C4-2B (cell line): ENCODE measurements around the gene ETFA.
"Not testable (repeated sequence)": the region's sequence is repeated elsewhere in the genome, so short reads cannot be mapped to it uniquely, and the experiment has no call there.

ENCODE experiments used
- H3K27ac ChIP-seq: fragments of 450-650 bp; 2 replicates; pipeline ENCODE4 v1.5.1; 2017
- CTCF ChIP-seq: fragments of 450-650 bp; conservative IDR thresholded peaks from 2 replicates; pipeline ENCODE4 v1.5.1; 2017; ENCODE audit warnings: mild to moderate bottlenecking
- ZFX ChIP-seq: fragments of 450-650 bp; IDR thresholded peaks from 2 replicates; pipeline ENCODE4 v1.6.1; 2017

ETFA gene

GRCh38 chr15:76299786-76300185, 11.5 kb downstream of the ETFA start:
- H3K27ac ChIP-seq: no peak overlapping the region
- no peak for TF ChIP-seq ZFX
- TF ChIP-seq CTCF: no peak

DNA sequence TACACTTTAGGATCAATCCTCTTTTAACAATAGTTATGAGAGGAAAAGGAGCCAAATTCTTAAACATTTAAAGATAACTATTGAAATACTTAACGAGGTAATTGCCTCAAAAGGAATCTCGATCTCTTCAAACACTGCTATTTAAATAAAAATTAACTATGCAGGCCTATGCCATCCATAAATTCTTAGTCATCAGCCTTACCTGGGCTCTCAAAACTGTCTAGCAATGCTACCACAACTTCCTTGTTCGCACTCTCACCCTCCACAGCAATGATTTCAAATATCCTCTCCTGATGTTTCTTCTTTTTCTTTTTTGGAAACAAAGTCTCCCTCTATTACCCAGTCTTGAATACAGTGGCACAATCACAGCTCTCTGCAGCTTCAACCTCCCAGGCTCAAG, 12.3 kb downstream of the ETFA start:
- TF ChIP-seq CTCF (no peak), ZFX (no peak)
- no peak overlapping the region for H3K27ac ChIP-seq

DNA sequence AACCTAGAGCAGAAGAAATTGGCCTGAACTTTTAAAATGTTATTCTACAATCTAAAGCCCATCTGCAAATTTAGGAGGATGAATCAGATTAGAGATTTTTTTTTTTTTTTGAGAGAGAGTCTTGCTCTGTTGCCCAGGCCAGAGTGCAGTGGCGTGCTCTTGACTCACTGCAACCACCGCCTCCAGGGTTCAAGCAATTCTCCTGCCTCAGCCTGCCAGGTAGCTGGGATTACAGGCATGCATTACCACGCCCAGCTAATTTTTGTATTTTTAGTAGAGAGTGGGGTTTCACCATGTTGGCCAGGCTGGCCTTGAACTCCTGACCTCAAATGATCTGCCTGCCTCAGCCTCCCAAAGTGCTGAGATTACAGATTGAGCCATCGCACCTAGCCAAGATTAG, 13.3 kb downstream of the ETFA start:
- not testable (repeated sequence) for H3K27ac ChIP-seq

DNA sequence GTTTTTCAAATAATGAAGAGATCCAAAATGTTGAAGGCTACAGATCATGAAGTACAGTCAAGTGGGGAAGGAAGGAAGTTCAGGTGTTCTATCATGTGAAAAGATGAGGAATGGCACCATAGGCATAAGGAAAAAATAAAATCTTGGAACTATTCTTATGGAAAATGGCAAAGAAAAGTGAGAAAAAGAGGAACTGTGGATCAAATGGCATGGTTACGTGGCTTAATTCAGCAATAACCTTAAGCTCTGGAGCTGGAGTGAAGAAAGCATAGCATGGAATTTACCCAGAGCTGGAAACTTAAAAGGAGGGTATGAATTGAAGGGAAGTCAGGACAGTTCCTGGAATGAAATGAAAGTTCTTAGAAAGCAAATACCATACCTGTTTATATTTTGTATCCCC, 14.4 kb downstream of the ETFA start:
- TF ChIP-seq ZFX (no peak), CTCF (no peak)
- no peak overlapping the region for H3K27ac ChIP-seq

DNA sequence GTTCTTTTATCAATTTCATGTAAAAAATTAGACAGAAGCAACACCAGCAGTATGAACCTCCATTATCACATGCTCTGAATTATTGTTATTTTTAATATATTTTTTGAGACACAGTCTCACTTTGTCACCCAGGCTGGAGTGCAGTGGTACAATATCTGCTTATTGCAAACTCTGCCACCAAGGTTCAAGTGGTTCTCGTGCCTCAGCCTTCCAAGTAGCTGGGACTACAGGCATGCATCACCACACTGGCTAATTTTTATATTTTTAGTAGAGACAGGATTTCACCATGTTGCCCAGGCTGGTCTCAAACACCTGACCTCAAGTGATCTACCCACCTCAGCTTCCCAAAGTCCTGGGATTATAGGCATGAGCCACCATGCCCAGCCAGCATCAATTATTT, 16.8 kb downstream of the ETFA start:
- not testable (repeated sequence) for H3K27ac ChIP-seq

DNA sequence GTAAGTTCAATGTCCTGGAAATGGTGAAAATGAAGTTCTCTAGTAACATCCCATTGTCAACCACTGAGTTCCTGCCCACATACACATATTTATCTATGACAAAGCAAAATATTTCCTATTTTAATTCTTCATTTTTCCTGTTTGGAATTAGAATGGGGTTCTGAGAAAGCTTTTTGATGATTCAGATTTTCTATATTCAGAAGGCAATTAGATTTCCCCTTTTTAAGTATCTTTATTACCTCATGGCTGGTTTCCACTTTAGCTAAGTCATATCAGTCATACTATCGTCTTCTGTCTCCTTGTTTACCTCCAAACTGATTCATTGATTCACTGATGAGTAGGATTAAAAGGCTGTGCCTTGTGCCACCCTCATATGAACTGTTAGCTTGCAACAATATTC, 17.9 kb downstream of the ETFA start:
- no peak overlapping the region for H3K27ac ChIP-seq
- TF ChIP-seq ZFX: no peak
- TF ChIP-seq CTCF: no peak

DNA sequence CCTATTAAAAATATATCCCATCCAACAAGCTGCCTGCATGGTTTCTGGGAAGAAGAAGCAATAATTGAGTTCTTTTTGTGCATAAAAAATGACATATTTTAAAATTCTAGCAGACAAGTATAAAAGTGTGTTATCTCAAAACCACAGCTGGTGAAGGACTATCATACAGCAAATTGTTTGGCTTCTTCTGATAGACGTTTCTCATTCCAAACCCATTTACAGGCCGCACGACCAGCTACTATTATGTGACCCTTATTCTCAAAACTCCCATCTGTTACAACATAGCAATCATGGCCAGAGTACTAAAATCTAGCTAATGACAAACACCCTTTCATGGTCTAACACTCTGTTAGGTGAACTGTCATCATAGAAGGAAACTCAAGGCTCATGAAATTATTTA, 21.7 kb downstream of the ETFA start:
- H3K27ac ChIP-seq: no peak overlapping the region
- TF ChIP-seq ZFX: no peak
- no peak for TF ChIP-seq CTCF

DNA sequence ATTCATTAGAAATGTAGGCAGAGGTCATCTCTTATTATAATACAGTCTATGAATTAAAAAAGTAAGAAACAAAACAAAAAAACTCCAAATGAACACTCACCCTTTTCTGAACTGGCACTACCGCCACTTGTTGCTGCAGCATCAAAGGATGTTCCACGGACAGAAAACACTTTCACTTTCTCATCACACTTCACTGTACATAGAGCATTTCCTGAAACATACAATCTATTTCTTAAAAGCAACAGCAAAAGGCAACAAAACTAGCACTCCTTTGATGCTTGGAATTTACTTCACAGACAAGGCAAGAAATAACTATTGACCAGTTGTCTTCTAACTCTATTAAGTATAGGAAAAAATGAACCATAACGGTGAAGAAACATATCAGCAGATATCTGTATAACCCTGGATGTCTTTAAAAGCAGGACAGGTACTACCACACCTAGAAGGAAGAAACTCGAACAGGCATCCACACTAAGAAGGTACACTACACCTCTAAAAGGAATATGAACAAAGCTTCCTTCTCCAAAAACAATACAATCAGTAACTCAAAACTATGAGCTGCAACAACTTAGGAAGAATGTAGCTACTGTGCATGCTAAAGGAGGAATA, 24.9 kb downstream of the ETFA start:
- H3K27ac ChIP-seq: no peak overlapping the region

More for the DNA sequence above, 24.9 kb downstream of the ETFA start:
- TF ChIP-seq CTCF: no peak
